K562 (cell line): ENCODE results near the gene LINGO4. TPM values are rescaled to one million over a fixed set of nuclear protein-coding genes. Genes with fewer than 3 reads are reported as not detected.
A peak's percentile ranks its signal among the peaks of the same experiment; 100 is the strongest.

Source experiments
- ATAC-seq: fragments of 200-7000 bp; cut with Tn5 transposase; 3 replicates; pipeline ENCODE4 v1.9.1; 2020; ENCODE audit warnings: moderate library complexity
- BruUV-seq: library from RNA; stranded (reverse); fragments of 400-500 nt; replicated peaks from 2 replicates; lab custom pipeline; 2021; lab: Mats Ljungman, UMichigan
- CTCF ChIA-PET: fragments of 300-600 bp; formaldehyde crosslinking; extraction: SDS; loops from one replicate; lab custom pipeline; 2021; ENCODE audit warnings: low intra/inter-chr PET ratio; lab: Yijun Ruan, JAX
- POLR2A ChIA-PET: fragments of 300-600, 350-650 bp; sonication (Branson Sonifier 250); formaldehyde crosslinking; extraction: SDS; loops from one replicate; lab custom pipeline; 2021; ENCODE audit warnings: antibody characterized with exemption, inconsistent platforms; lab: Yijun Ruan, JAX
- DNase-seq, 4 experiments: peaks; one replicate each; pipeline versions ENCODE4 v3.0.0 to v3.0.0-alpha.2; 2011 to 2018; ENCODE audit warnings: low spot score in 3 of 4, mixed read lengths in 3 of 4; ENCODE audit errors: extremely low read depth in 1 of 4
- FAIRE-seq: peaks from 2 replicates; lab custom pipeline; 2011; peaks lifted over from hg19 to GRCh38; lab: Jason Lieb, UNC
- H2AFZ ChIP-seq: 2 replicates; pipeline ENCODE4 v1.6.0; 2011; ENCODE audit warnings: low read depth, low read length, control low read depth, inconsistent platforms
- H3K27ac ChIP-seq: fragments of 200-600 bp; 3 replicates; pipeline ENCODE4 v1.8.0; 2011; ENCODE audit warnings: low read depth, mild to moderate bottlenecking, control low read depth, inconsistent platforms, low read length, moderate library complexity, mixed read lengths; ENCODE audit errors: extremely low read depth
- H3K27me3 ChIP-seq, 2 experiments: fragments of 300-600 bp in 1 of 2; 2 replicates in 1 of 2; 3 replicates in 1 of 2; pipeline versions ENCODE4 v1.6.0 to v1.8.0; 2011; ENCODE audit warnings: inconsistent platforms in 2 of 2, low read length in 2 of 2, mild to moderate bottlenecking in 1 of 2, mixed read lengths in 1 of 2, moderate library complexity in 1 of 2; ENCODE audit not compliant: control insufficient read depth in 2 of 2, insufficient read depth in 2 of 2
- H3K36me3 ChIP-seq: fragments of 300-600 bp; 3 replicates; pipeline ENCODE4 v1.8.0; 2011; ENCODE audit warnings: mild to moderate bottlenecking, low read length, inconsistent platforms; ENCODE audit not compliant: control insufficient read depth, insufficient read depth
- H3K4me1 ChIP-seq, 2 experiments: fragments of 200-600 bp in 1 of 2; replicated peaks in 1 of 2; 2 replicates in 1 of 2; 3 replicates in 1 of 2; pipeline versions ENCODE4 v1.5.1 to v1.8.0; 2011; ENCODE audit warnings: inconsistent platforms in 2 of 2, low read length in 2 of 2, mild to moderate bottlenecking in 1 of 2, mixed read lengths in 1 of 2, moderate library complexity in 1 of 2; ENCODE audit not compliant: control insufficient read depth in 2 of 2, insufficient read depth in 2 of 2
- H3K4me2 ChIP-seq: 2 replicates; pipeline ENCODE4 v1.6.1; 2011; ENCODE audit warnings: low read length, control low read depth, inconsistent platforms, mixed read lengths; ENCODE audit not compliant: insufficient read depth
- H3K4me3 ChIP-seq: fragments of 200-600 bp; sonication (generic), shearing (Covaris generic); 2 replicates; pipeline ENCODE4 v1.5.1; 2016; ENCODE audit warnings: control low read depth, inconsistent platforms
- H3K79me2 ChIP-seq: fragments of 200-600 bp; 3 replicates; pipeline ENCODE4 v1.8.0; 2011; ENCODE audit warnings: low read length, inconsistent platforms; ENCODE audit not compliant: control insufficient read depth, insufficient read depth
- H3K9ac ChIP-seq, 2 experiments: 2 replicates each; pipeline versions ENCODE4 v1.6.0 to v1.6.1; 2011; ENCODE audit warnings: low read depth in 2 of 2, low read length in 2 of 2, control low read depth in 1 of 2, inconsistent platforms in 1 of 2, mild to moderate bottlenecking in 1 of 2, mixed read lengths in 1 of 2; ENCODE audit not compliant: insufficient read depth in 1 of 2
- H3K9me1 ChIP-seq: one replicate; pipeline ENCODE4 v1.6.0; 2011; ENCODE audit warnings: inconsistent platforms, mild to moderate bottlenecking, low read length, moderate library complexity; ENCODE audit not compliant: control insufficient read depth, insufficient read depth
- H3K9me3 ChIP-seq: replicated peaks from 2 replicates; pipeline ENCODE4 v1.5.1; 2011; ENCODE audit warnings: low read depth, low read length, inconsistent platforms; ENCODE audit not compliant: control insufficient read depth, insufficient read depth
- H4K20me1 ChIP-seq: replicated peaks from 2 replicates; pipeline ENCODE4 v1.6.1; 2011; ENCODE audit warnings: low read length, inconsistent platforms, mixed read lengths; ENCODE audit not compliant: control insufficient read depth, insufficient read depth
- C11orf30 ChIP-seq: fragments of 450-650 bp; IDR thresholded peaks from 2 replicates; pipeline ENCODE4 v1.6.1; 2016; ENCODE audit warnings: low read depth, mild to moderate bottlenecking
- CBFA2T3 ChIP-seq: fragments of 450-650 bp; IDR thresholded peaks from 2 replicates; pipeline ENCODE4 v1.6.1; 2017
- E2F1 ChIP-seq: sonication (generic); formaldehyde crosslinking; IDR thresholded peaks from 2 replicates; pipeline ENCODE4 v1.8.1; 2023; ENCODE audit warnings: mild to moderate bottlenecking, missing genetic modification reagents, moderate library complexity
- FOSL1 ChIP-seq: fragments of 200-800 bp; sonication (Bioruptor generic); conservative IDR thresholded peaks from 2 replicates; pipeline ENCODE4 v1.6.1; 2016; ENCODE audit warnings: missing genetic modification characterization, missing compliant biosample characterization
- JUND ChIP-seq, 2 experiments: IDR thresholded peaks; 2 replicates in 1 of 2; 3 replicates in 1 of 2; pipeline ENCODE4 v1.6.1; 2011; ENCODE audit warnings: borderline replicate concordance in 2 of 2, low read depth in 2 of 2, low read length in 2 of 2, improper control_type of control experiment in 1 of 2, missing biosample characterization in 1 of 2, missing genetic modification characterization in 1 of 2, missing genetic modification reagents in 1 of 2
- KDM1A ChIP-seq, 2 experiments: fragments of 450-650 bp; IDR thresholded peaks; 2 replicates each; pipeline ENCODE4 v1.6.1; 2016; ENCODE audit warnings: mild to moderate bottlenecking in 2 of 2
- MAFF ChIP-seq: IDR thresholded peaks from 2 replicates; pipeline ENCODE4 v1.6.1; 2012; ENCODE audit warnings: low read length, improper control_type of control experiment
- MAFK ChIP-seq: IDR thresholded peaks from 2 replicates; pipeline ENCODE4 v1.6.1; 2011; ENCODE audit warnings: low read length, improper control_type of control experiment
- NFE2 ChIP-seq: IDR thresholded peaks from 2 replicates; pipeline ENCODE4 v1.6.1; 2014; ENCODE audit warnings: antibody characterized with exemption, low read depth
- RCOR1 ChIP-seq, 2 experiments: IDR thresholded peaks; 2 replicates each; pipeline ENCODE4 v1.6.1; 2012; ENCODE audit warnings: low read depth in 2 of 2, low read length in 2 of 2, borderline replicate concordance in 1 of 2, improper control_type of control experiment in 1 of 2
- RFX1 ChIP-seq: fragments of 450-650 bp; IDR thresholded peaks from 2 replicates; pipeline ENCODE4 v1.6.1; 2016; ENCODE audit warnings: mild to moderate bottlenecking, moderate library complexity
- TCF3 ChIP-seq: sonication (generic); formaldehyde crosslinking; IDR thresholded peaks from 2 replicates; pipeline ENCODE4 v1.4.0; 2020; ENCODE audit warnings: mild to moderate bottlenecking, missing genetic modification reagents
- ZNF316 ChIP-seq: fragments of 450-650 bp; IDR thresholded peaks from 2 replicates; pipeline ENCODE4 v1.6.1; 2016
- ZNF780A ChIP-seq: fragments of 250-450 bp; sonication (Bioruptor Pico); IDR thresholded peaks from 2 replicates; pipeline ENCODE4 v1.5.0; 2021; ENCODE audit warnings: mild to moderate bottlenecking
- WGBS: fragments of 100-300 bp; shearing (Covaris generic); methylation state at CpG from one replicate; pipeline ENCODE4 v1.1.6; 2016; ENCODE audit warnings: low coverage, mixed read lengths; ENCODE audit not compliant: insufficient coverage; ENCODE audit errors: missing lambda C conversion rate; 5-methylcytosine and 5-hydroxymethylcytosine counted together
- in situ Hi-C: fragments of 300-500 bp; cut with MboI; formaldehyde crosslinking; loops from 4 replicates; pipeline ENCODE4 v1.15.0; 2018; ENCODE audit warnings: inconsistent platforms, mixed read lengths
- intact Hi-C: fragments of 100-400 bp; cut with micrococcal nuclease; formaldehyde crosslinking; loops from 2 replicates; pipeline ENCODE4 v1.14.2; 2022
- polyA plus RNA-seq, 8 experiments: library from polyadenylated mRNA; depleted of rRNA in 4 of 8; stranded (reverse) in 5 of 8; unstranded in 3 of 8; fragments of >200 nt; fragmentation: Nextera tagmentation in 2 of 8; fragmentation: Illumina TruSeq in 1 of 8; extraction: Ambion mirVana in 2 of 8; extraction: Trizol in 1 of 8; gene quantifications; 2 replicates each; pipeline versions ENCODE4 v1.2.1 to v1.2.3, GENCODE V29; 2011 to 2014; ENCODE audit warnings: inconsistent platforms in 1 of 8, missing spikeins in 1 of 8
- total RNA-seq, 7 experiments: library from RNA; depleted of rRNA in 6 of 7; stranded (reverse); fragments of >200 nt in 6 of 7; fragmentation: Illumina TruSeq in 2 of 7; extraction: Trizol in 2 of 7; gene quantifications; 2 replicates each; pipeline versions ENCODE4 v1.2.1 to v1.2.3, GENCODE V29; 2011 to 2021; ENCODE audit warnings: low replicate concordance in 1 of 7
- TF ChIP-seq, protein P1 (sequence below): sonication (generic); formaldehyde crosslinking; IDR thresholded peaks from 2 replicates; pipeline ENCODE4 v1.8.0; 2022; ENCODE audit warnings: mild to moderate bottlenecking, low read depth, missing genetic modification reagents
- TF ChIP-seq, protein P2 (sequence below): sonication (generic); IDR thresholded peaks from 2 replicates; pipeline ENCODE4 v1.6.1; 2016
- TF ChIP-seq, protein P3 (sequence below): fragments of 450-650 bp; IDR thresholded peaks from 2 replicates; pipeline ENCODE4 v1.6.1; 2017; ENCODE audit warnings: antibody characterized with exemption

LINGO4 gene
- total and polyA plus RNA-seq, 9 of the 15 experiments (the other 6 are each of a cell fraction or from before 2014, with no cell fraction given) = not detected

DNA sequence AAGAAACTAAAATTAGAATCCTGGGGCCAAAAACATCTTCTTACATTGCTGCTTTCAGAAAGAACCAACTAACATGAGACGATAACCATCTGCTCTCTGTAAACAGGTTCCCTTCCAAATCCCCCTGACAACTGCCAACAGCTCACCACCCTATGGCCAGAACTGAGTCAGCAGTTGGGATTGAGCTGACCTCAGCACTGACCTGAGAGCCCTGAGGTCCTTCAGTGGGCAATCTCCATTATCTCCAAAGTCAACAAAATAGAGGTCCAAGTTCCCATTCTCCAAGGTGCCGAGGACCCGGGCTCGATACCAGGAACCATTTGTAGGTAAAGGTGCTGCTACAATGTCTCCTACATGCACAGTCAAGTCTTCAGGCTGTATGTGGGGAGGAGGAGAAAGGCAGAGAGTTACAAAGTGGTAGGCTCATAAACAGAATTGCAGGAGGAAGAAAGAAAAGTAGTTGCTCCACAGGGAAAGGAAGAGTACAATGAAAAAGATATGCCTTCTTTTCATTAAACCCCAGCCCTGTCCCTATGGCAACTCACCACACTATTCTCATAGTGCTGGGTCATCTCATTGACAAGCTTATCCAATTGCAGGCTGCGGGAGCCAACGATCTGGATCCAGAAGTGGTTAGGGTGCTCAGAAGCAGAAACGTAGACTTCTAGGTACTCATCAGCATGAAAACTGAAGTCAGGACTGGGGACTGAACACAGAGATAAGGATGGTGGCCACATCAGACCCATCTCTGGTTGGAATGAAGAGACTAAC, 29.1 kb downstream of the LINGO4 start:
- no TSS peak for BruUV-seq
- Histone ChIP-seq H2AFZ (no peak overlapping the region; the same call in 1 of the 2 replicates), H3K79me2 (no peaks in the 10 kb centered on the region), H3K4me3 (no peak overlapping the region), H4K20me1 (0 out of 2 replicates have a peak, but pooled peaks cover 2% of the 10 kb centered on the region), H3K27ac (peak overlapping the region; percentile 29; the same call in 2 of the 3 replicates), H3K9me3 (0 out of 2 replicates have a peak, but pooled peaks cover 2% of the 10 kb centered on the region), H3K4me1 (peaks cover 21 to 38% of the 10 kb centered on the region in 2 experiments), H3K9me1 (no peaks in the 10 kb centered on the region), H3K36me3 (peaks cover 10% of the 10 kb centered on the region; the same call in 2 of the 3 replicates), H3K4me2 (peak overlapping the region; percentile 57), H3K9ac (no peak overlapping the region), H3K27me3 (no peaks in the 10 kb centered on the region)
- TF ChIP-seq, protein P1, sequence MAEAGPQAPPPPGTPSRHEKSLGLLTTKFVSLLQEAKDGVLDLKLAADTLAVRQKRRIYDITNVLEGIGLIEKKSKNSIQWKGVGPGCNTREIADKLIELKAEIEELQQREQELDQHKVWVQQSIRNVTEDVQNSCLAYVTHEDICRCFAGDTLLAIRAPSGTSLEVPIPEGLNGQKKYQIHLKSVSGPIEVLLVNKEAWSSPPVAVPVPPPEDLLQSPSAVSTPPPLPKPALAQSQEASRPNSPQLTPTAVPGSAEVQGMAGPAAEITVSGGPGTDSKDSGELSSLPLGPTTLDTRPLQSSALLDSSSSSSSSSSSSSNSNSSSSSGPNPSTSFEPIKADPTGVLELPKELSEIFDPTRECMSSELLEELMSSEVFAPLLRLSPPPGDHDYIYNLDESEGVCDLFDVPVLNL (CRISPR knock-in tag) = no peak
- peak; percentile 69 for TF ChIP-seq C11orf30
- peak; percentile 25 to 42; a peak in 2 of 4 replicates for TF ChIP-seq KDM1A (IDR thresholded peaks at IDR 0.05)
- peak; percentile 58; the same call in 1 of the 2 replicates for TF ChIP-seq NFE2
- TF ChIP-seq, protein P2, sequence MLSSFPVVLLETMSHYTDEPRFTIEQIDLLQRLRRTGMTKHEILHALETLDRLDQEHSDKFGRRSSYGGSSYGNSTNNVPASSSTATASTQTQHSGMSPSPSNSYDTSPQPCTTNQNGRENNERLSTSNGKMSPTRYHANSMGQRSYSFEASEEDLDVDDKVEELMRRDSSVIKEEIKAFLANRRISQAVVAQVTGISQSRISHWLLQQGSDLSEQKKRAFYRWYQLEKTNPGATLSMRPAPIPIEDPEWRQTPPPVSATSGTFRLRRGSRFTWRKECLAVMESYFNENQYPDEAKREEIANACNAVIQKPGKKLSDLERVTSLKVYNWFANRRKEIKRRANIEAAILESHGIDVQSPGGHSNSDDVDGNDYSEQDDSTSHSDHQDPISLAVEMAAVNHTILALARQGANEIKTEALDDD = peak; percentile 86
- TF ChIP-seq E2F1 (CRISPR knock-in tag) = no peak
- peak; percentile 48 for TF ChIP-seq MAFF
- peak; percentile 43; the same call in 1 of the 2 replicates for TF ChIP-seq FOSL1 (tag)
- TF ChIP-seq RCOR1 (IDR thresholded peaks at IDR 0.05; ENCODE audit: borderline replicate concordance in 1 of 2, low read depth in 2 of 2, low read length in 2 of 2) = peak in 1 of 2 experiments; percentile 62; a peak in 2 of 4 replicates
- peak; percentile 27; the same call in 1 of the 2 replicates for TF ChIP-seq TCF3 (CRISPR knock-in tag)
- TF ChIP-seq, protein P3, sequence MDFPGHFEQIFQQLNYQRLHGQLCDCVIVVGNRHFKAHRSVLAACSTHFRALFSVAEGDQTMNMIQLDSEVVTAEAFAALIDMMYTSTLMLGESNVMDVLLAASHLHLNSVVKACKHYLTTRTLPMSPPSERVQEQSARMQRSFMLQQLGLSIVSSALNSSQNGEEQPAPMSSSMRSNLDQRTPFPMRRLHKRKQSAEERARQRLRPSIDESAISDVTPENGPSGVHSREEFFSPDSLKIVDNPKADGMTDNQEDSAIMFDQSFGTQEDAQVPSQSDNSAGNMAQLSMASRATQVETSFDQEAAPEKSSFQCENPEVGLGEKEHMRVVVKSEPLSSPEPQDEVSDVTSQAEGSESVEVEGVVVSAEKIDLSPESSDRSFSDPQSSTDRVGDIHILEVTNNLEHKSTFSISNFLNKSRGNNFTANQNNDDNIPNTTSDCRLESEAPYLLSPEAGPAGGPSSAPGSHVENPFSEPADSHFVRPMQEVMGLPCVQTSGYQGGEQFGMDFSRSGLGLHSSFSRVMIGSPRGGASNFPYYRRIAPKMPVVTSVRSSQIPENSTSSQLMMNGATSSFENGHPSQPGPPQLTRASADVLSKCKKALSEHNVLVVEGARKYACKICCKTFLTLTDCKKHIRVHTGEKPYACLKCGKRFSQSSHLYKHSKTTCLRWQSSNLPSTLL = no peak
- peak; percentile 74 for TF ChIP-seq MAFK
- TF ChIP-seq ZNF780A (CRISPR knock-in tag) = no peak
- no peak for TF ChIP-seq JUND (IDR thresholded peaks at IDR 0.05; ENCODE audit: borderline replicate concordance, low read depth, low read length)
- TF ChIP-seq JUND (tag; IDR thresholded peaks at IDR 0.05; ENCODE audit: borderline replicate concordance, low read depth, low read length) = 0 out of 3 replicates have a peak, but pooled peaks have one; percentile 14
- TF ChIP-seq RFX1 = peak; percentile 83
- TF ChIP-seq ZNF316 = peak; percentile 78
- peak; percentile 16 for TF ChIP-seq CBFA2T3
- CTCF ChIA-PET = no interaction called here
- POLR2A ChIA-PET = interaction anchor here (0.6 to 2.0 kb wide), 4 partner anchors 11 to 24 kb away, joined by 3 to 11 read pairs (median 4); no protein-coding TSS in a partner anchor
- FAIRE-seq = peak; percentile 71
- intact Hi-C loops = no loop called here
- DNase-seq = peak in 3 of 4 experiments; percentile 27 to 68 (median 56)
- WGBS = 25% methylated on average over 7 of the region's 7 CpGs
- in situ Hi-C loops = no loop called here
- peak; percentile 51; the same call in 2 of the 3 replicates for ATAC-seq
